Ecto neural progenitor cell (in vitro differentiated cells): ENCODE data around the gene ZNF630.
"Not testable (repeated sequence)": the region's sequence is repeated elsewhere in the genome, so short reads cannot be mapped to it uniquely, and the experiment has no call there.

Experiments
- DNase-seq: peaks from one replicate; pipeline ENCODE4 v3.0.0-alpha.2; 2018; ENCODE audit warnings: low spot score

Gene ZNF630

GRCh38 chrX:48071064-48071985, at the start of gene ZNF630:
Gene ZNF630 (minus strand): TSS chrX:48071640. CDS start chrX:48066886, 4,754 bp downstream.
- peak; percentile 66 for DNase-seq

GRCh38 chrX:48107717-48108116, 36.3 kb upstream of the ZNF630 start:
- DNase-seq: no peak

- no peak for DNase-seq
Measured at GRCh38 chrX:48102874-48103374, 31.5 kb upstream of the ZNF630 start.

GRCh38 chrX:48101443-48101842, 30.0 kb upstream of the ZNF630 start:
- no peak for DNase-seq

- DNase-seq: not testable (repeated sequence)
Measured at GRCh38 chrX:48092558-48092957, 21.1 kb upstream of the ZNF630 start.

- DNase-seq: no peak
Measured at GRCh38 chrX:48090123-48090522, 18.7 kb upstream of the ZNF630 start.

- DNase-seq: no peak
Measured at GRCh38 chrX:48086082-48086481, 14.6 kb upstream of the ZNF630 start.

- no peak for DNase-seq
Measured at GRCh38 chrX:48083706-48084105, 12.3 kb upstream of the ZNF630 start.

GRCh38 chrX:48083212-48083611, 11.8 kb upstream of the ZNF630 start:
- peak; percentile 48 for DNase-seq

GRCh38 chrX:48076343-48076742, 4.9 kb upstream of the ZNF630 start:
- DNase-seq: no peak

GRCh38 chrX:48071986-48072605, 656 bp upstream of the ZNF630 start:
- DNase-seq: no peak

- no peak for DNase-seq
Measured at GRCh38 chrX:48068096-48068887, 3.1 kb downstream of the ZNF630 start.

- DNase-seq: no peak
Measured at GRCh38 chrX:48064261-48064660, 7.2 kb downstream of the ZNF630 start.

- DNase-seq: no peak
Measured at GRCh38 chrX:48059296-48059639, 12.2 kb downstream of the ZNF630 start.

- DNase-seq: no peak
Measured at GRCh38 chrX:48058621-48059295, 12.7 kb downstream of the ZNF630 start.

GRCh38 chrX:48046846-48047245, 24.6 kb downstream of the ZNF630 start:
- DNase-seq: no peak

GRCh38 chrX:48045410-48046311, 25.8 kb downstream of the ZNF630 start:
- no peak for DNase-seq

- DNase-seq: no peak
Measured at GRCh38 chrX:48043056-48043455, 28.4 kb downstream of the ZNF630 start.

- no peak for DNase-seq
Measured at GRCh38 chrX:48035891-48036290, 35.5 kb downstream of the ZNF630 start.

- not testable (repeated sequence) for DNase-seq
Measured at GRCh38 chrX:48030641-48031173, 40.7 kb downstream of the ZNF630 start.
